Measurements from ENCODE around the gene NRXN3.

The NRXN3 gene

DNA sequence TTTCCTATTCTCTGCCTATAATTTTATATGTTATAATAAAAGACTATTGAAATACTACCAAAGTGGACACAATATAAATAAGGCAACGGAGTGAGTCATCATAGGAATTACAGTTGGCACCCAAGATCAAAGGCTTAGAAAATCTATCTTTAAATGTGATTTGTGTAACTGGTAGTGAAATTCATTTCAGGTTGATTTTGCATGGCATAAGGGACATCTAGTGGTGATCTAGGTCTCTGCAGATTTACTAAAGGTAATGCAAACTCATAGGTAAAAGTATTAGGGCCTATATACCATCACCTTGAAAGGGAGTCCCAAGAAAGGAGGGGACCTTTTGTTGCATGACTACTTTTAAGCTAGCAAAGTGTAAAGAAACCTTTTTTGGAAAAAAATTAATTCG is 527.2 kb downstream of the NRXN3 start:
- Histone ChIP-seq H3K9me3 (ENCODE audit: control insufficient read depth in 5 of 5, low read length in 5 of 5) (no peaks in the 10 kb centered on the region), H3K27me3 (ENCODE audit: control insufficient read depth in 5 of 5, insufficient read depth in 4 of 5, low read length in 5 of 5) (no peaks in the 10 kb centered on the region), H3K4me1 (ENCODE audit: control insufficient read depth in 5 of 5, insufficient read depth in 5 of 5, low read length in 5 of 5) (no peaks in the 10 kb centered on the region), H3K27ac (ENCODE audit: low read depth, low read length) (no peak overlapping the region), H3K4me3 (ENCODE audit: low read depth in 1 of 5, low read length in 5 of 5) (no peak overlapping the region), H3K36me3 (ENCODE audit: control insufficient read depth in 5 of 5, insufficient read depth in 5 of 5, low read length in 5 of 5) (no peaks in the 10 kb centered on the region), H3K9ac (ENCODE audit: low read length in 5 of 5) (no peak overlapping the region)

DNA sequence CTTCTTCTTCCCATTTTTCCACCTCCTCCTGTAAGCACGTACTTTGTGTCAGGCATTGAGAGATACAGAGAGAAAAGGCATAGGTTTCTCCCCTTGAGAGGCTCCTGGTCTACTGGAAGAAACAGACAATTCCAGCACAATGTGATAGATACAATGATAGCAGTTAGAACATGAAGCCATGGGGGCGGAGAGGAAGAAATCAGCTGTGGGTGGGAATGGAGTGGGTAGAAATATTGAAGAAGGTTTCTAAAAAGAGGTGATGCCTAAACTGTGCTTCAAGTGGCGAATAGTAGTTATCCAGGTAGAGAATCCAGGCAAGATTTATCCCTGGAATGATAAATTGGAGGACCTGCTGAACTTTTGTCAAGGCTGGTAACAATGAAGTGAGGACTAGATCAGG is 528.8 kb downstream of the NRXN3 start:
- H3K9ac ChIP-seq (ENCODE audit: low read length in 5 of 5), result no peak overlapping the region
- H3K27ac ChIP-seq (ENCODE audit: low read depth, low read length), result no peak overlapping the region
- no peaks in the 10 kb centered on the region for H3K9me3 ChIP-seq (ENCODE audit: control insufficient read depth in 5 of 5, low read length in 5 of 5)
- no peaks in the 10 kb centered on the region for H3K36me3 ChIP-seq (ENCODE audit: control insufficient read depth in 5 of 5, insufficient read depth in 5 of 5, low read length in 5 of 5)
- H3K4me1 ChIP-seq (ENCODE audit: control insufficient read depth in 5 of 5, insufficient read depth in 5 of 5, low read length in 5 of 5), result no peaks in the 10 kb centered on the region
- H3K4me3 ChIP-seq (ENCODE audit: low read depth in 1 of 5, low read length in 5 of 5), result no peak overlapping the region
- no peaks in the 10 kb centered on the region for H3K27me3 ChIP-seq (ENCODE audit: control insufficient read depth in 5 of 5, insufficient read depth in 4 of 5, low read length in 5 of 5)

DNA sequence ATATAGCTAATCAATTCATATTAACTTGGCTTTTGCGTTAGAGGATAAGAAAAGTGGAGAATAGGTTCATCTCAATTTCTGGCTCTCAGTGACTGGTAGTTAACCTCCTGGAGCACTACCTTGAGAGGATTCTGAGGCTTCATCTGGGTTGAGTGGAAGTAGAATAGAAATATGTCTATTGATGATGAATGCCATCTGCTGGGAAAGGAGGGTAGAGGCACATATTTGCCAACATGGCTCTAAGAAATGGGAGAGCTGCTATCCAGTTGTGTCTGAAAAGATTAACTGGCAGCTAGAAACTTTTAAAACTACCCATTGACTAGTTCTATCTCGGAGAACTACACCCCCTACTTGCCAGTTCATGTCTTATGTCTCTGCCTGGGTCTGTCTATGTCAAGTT is 530.1 kb downstream of the NRXN3 start:
- Histone ChIP-seq H3K27me3 (ENCODE audit: control insufficient read depth in 5 of 5, insufficient read depth in 4 of 5, low read length in 5 of 5) (peaks cover 0 to 4% (median 0%) of the 10 kb centered on the region in 5 donors), H3K9ac (ENCODE audit: low read length in 5 of 5) (no peak overlapping the region), H3K36me3 (ENCODE audit: control insufficient read depth in 5 of 5, insufficient read depth in 5 of 5, low read length in 5 of 5) (no peaks in the 10 kb centered on the region), H3K9me3 (ENCODE audit: control insufficient read depth in 5 of 5, low read length in 5 of 5) (no peaks in the 10 kb centered on the region), H3K4me3 (ENCODE audit: low read depth in 1 of 5, low read length in 5 of 5) (no peak overlapping the region), H3K4me1 (ENCODE audit: control insufficient read depth in 5 of 5, insufficient read depth in 5 of 5, low read length in 5 of 5) (no peaks in the 10 kb centered on the region), H3K27ac (ENCODE audit: low read depth, low read length) (no peak overlapping the region)

DNA sequence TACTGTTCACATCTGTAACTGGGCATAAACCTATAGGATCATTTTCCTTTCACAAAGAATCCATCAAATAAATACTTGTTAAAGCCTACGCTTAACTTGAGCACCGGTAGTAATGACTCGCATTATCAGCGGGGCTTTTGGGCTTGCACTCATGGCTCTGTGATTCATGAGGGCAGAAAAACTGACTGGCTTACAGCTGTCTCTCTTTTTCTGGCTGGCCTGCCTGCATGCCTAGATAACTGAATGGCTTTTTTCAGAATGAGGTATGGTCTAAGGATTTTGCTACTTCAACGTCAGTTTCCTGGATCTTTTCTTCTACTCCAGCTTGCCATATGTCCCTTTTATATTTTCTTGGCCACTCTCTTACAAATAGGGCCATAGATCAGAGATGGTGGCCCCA is 531.1 kb downstream of the NRXN3 start:
- no peak overlapping the region for H3K27ac ChIP-seq (ENCODE audit: low read depth, low read length)
- H3K9me3 ChIP-seq (ENCODE audit: control insufficient read depth in 5 of 5, low read length in 5 of 5), result no peaks in the 10 kb centered on the region
- H3K4me3 ChIP-seq (ENCODE audit: low read depth in 1 of 5, low read length in 5 of 5), result no peak overlapping the region

DNA sequence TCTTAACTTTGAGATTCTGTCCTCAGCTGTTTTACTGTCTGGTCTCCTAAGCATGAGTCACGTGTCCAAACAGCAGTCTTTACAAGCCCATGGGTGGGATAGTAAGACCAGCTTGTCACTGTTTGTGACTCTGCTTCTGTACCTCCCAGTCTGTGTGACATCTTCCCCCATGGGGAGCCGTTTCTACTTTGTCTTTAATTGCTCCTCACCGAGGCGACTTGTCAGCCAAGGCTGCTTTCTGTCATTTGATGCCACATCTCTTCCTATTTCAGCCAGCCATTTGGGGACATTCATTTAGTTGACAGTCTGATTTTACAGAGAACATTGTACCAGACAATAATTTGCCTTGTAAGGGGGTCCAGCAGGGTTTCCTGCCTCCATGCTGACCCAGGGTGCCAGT is 534.8 kb downstream of the NRXN3 start:
- no peak overlapping the region for H3K27ac ChIP-seq (ENCODE audit: low read depth, low read length)
- H3K4me1 ChIP-seq (ENCODE audit: control insufficient read depth in 5 of 5, insufficient read depth in 5 of 5, low read length in 5 of 5), result no peaks in the 10 kb centered on the region
- H3K36me3 ChIP-seq (ENCODE audit: control insufficient read depth in 5 of 5, insufficient read depth in 5 of 5, low read length in 5 of 5), result no peaks in the 10 kb centered on the region
- H3K9me3 ChIP-seq (ENCODE audit: control insufficient read depth in 5 of 5, low read length in 5 of 5), result no peaks in the 10 kb centered on the region
- peaks cover 0 to 4% (median 0%) of the 10 kb centered on the region in 5 donors for H3K27me3 ChIP-seq (ENCODE audit: control insufficient read depth in 5 of 5, insufficient read depth in 4 of 5, low read length in 5 of 5)
- H3K9ac ChIP-seq (ENCODE audit: low read length in 5 of 5), result no peak overlapping the region
- no peak overlapping the region for H3K4me3 ChIP-seq (ENCODE audit: low read depth in 1 of 5, low read length in 5 of 5)

More for the DNA sequence above, 531.1 kb downstream of the NRXN3 start:
- peaks cover 0 to 4% (median 0%) of the 10 kb centered on the region in 5 donors for H3K27me3 ChIP-seq (ENCODE audit: control insufficient read depth in 5 of 5, insufficient read depth in 4 of 5, low read length in 5 of 5)
- H3K36me3 ChIP-seq (ENCODE audit: control insufficient read depth in 5 of 5, insufficient read depth in 5 of 5, low read length in 5 of 5), result no peaks in the 10 kb centered on the region
- H3K9ac ChIP-seq (ENCODE audit: low read length in 5 of 5), result no peak overlapping the region
- no peaks in the 10 kb centered on the region for H3K4me1 ChIP-seq (ENCODE audit: control insufficient read depth in 5 of 5, insufficient read depth in 5 of 5, low read length in 5 of 5)

DNA sequence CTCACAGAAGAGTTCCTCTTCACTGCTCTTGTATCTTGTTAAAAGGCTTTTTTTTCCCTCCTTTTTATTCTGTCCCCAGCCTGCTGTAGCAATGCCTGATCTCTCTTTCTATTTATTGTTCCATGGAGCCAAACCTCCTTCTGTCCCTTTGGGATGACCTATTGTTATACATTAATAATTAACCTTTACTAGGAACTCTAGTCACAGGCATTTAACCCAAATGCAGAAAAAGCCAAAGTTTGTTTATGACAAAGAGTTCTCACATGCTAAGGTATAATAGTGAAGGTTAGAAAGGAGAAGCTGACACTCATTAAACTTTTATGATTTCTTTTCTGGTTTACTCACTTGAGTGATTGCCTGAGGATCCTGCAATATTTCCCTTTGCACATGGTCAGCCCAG is 535.8 kb downstream of the NRXN3 start:
- Histone ChIP-seq H3K4me3 (ENCODE audit: low read depth in 1 of 5, low read length in 5 of 5) (no peak overlapping the region), H3K36me3 (ENCODE audit: control insufficient read depth in 5 of 5, insufficient read depth in 5 of 5, low read length in 5 of 5) (no peaks in the 10 kb centered on the region), H3K9me3 (ENCODE audit: control insufficient read depth in 5 of 5, low read length in 5 of 5) (no peaks in the 10 kb centered on the region), H3K27me3 (ENCODE audit: control insufficient read depth in 5 of 5, insufficient read depth in 4 of 5, low read length in 5 of 5) (peaks cover 0 to 4% (median 0%) of the 10 kb centered on the region in 5 donors), H3K27ac (ENCODE audit: low read depth, low read length) (no peak overlapping the region), H3K9ac (ENCODE audit: low read length in 5 of 5) (no peak overlapping the region), H3K4me1 (ENCODE audit: control insufficient read depth in 5 of 5, insufficient read depth in 5 of 5, low read length in 5 of 5) (no peaks in the 10 kb centered on the region)

DNA sequence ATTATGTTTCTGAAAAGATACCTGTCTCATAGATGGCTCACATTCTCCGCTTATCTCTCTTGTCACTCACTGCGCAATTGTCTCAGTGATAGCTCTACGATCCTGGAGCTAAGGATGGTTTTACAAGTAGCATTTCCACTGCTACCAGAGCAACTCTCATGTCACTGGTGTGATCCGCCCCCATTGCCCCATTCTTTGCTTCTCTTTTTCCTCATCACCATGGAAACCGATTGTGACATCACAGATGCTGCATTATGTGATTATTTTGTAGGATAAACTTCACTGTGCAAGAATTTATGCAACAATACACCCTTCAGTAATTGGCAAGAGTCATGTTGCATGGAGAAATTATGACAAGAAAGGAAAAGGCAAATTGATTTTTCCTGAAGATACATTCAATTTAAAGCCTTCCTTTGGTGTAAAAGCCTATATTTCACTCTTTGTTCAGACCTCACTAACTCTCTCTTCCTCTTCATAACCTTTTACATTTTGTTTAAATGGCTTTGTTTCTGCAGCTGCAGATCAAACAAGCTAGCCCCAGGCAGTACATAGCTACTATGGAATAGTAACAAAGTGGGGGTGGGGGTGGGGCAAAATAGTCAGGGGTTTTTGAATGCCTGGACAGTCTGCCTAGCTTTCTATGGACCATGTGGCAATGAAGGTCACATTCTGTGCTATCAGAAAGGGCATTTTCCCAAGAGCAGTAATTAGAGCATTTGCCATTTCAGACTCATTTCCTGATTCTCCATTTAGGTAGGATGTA is 539.8 kb downstream of the NRXN3 start:
- no peaks in the 10 kb centered on the region for H3K9me3 ChIP-seq (ENCODE audit: control insufficient read depth in 5 of 5, low read length in 5 of 5)

DNA sequence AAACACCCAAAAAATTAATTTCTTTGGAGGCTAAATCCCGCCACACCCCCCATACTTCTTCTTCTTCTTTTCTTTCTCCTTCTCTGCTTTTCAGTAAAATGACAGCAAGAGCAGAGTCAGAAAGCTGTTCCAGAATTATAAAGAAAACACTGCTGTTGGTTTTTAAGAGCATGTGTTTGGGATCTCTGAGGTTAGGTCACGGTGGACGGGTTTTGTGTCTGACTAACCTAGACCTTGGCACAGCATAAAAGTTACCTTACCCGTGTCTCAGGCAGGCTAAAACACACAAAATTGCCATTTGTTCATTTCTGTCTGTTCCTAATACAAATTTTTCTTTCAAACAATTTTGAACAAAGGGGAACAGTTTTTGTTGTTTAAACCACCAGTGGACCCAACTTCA is 540.8 kb downstream of the NRXN3 start:
- Histone ChIP-seq H3K4me1 (ENCODE audit: control insufficient read depth in 5 of 5, insufficient read depth in 5 of 5, low read length in 5 of 5) (no peaks in the 10 kb centered on the region), H3K4me3 (ENCODE audit: low read depth in 1 of 5, low read length in 5 of 5) (no peak overlapping the region), H3K36me3 (ENCODE audit: control insufficient read depth in 5 of 5, insufficient read depth in 5 of 5, low read length in 5 of 5) (no peaks in the 10 kb centered on the region), H3K27me3 (ENCODE audit: control insufficient read depth in 5 of 5, insufficient read depth in 4 of 5, low read length in 5 of 5) (no peaks in the 10 kb centered on the region), H3K9ac (ENCODE audit: low read length in 5 of 5) (no peak overlapping the region), H3K9me3 (ENCODE audit: control insufficient read depth in 5 of 5, low read length in 5 of 5) (no peaks in the 10 kb centered on the region), H3K27ac (ENCODE audit: low read depth, low read length) (no peak overlapping the region)

More for the DNA sequence above, 539.8 kb downstream of the NRXN3 start:
- Histone ChIP-seq H3K36me3 (ENCODE audit: control insufficient read depth in 5 of 5, insufficient read depth in 5 of 5, low read length in 5 of 5) (no peaks in the 10 kb centered on the region), H3K9ac (ENCODE audit: low read length in 5 of 5) (no peak overlapping the region), H3K27me3 (ENCODE audit: control insufficient read depth in 5 of 5, insufficient read depth in 4 of 5, low read length in 5 of 5) (peaks cover 0 to 2% (median 0%) of the 10 kb centered on the region in 5 donors), H3K4me3 (ENCODE audit: low read depth in 1 of 5, low read length in 5 of 5) (no peak overlapping the region), H3K4me1 (ENCODE audit: control insufficient read depth in 5 of 5, insufficient read depth in 5 of 5, low read length in 5 of 5) (no peaks in the 10 kb centered on the region), H3K27ac (ENCODE audit: low read depth, low read length) (no peak overlapping the region)

DNA sequence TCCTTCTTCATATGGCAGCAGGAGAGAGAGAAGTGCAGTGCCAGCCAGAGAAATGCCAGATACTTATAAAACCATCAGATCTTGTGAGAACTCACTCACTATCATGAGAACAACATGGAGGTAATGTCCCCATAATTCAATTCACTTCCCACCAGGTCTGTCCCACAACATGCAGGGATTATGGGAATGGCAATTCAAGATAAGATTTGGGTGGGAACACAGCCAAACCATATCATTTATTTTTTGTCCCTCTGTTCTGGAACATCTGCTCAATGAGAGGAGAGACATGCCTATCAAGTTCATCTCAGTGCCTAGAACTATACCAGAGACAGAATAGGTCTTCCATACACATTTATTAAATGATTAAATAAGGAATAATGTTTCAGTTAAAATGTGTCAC is 543.5 kb downstream of the NRXN3 start:
- H3K9me3 ChIP-seq (ENCODE audit: control insufficient read depth in 5 of 5, low read length in 5 of 5), result no peaks in the 10 kb centered on the region
- no peaks in the 10 kb centered on the region for H3K4me1 ChIP-seq (ENCODE audit: control insufficient read depth in 5 of 5, insufficient read depth in 5 of 5, low read length in 5 of 5)
- H3K27ac ChIP-seq (ENCODE audit: low read depth, low read length), result no peak overlapping the region
- no peaks in the 10 kb centered on the region for H3K36me3 ChIP-seq (ENCODE audit: control insufficient read depth in 5 of 5, insufficient read depth in 5 of 5, low read length in 5 of 5)
- no peaks in the 10 kb centered on the region for H3K27me3 ChIP-seq (ENCODE audit: control insufficient read depth in 5 of 5, insufficient read depth in 4 of 5, low read length in 5 of 5)
- no peak overlapping the region for H3K4me3 ChIP-seq (ENCODE audit: low read depth in 1 of 5, low read length in 5 of 5)
- no peak overlapping the region for H3K9ac ChIP-seq (ENCODE audit: low read length in 5 of 5)

DNA sequence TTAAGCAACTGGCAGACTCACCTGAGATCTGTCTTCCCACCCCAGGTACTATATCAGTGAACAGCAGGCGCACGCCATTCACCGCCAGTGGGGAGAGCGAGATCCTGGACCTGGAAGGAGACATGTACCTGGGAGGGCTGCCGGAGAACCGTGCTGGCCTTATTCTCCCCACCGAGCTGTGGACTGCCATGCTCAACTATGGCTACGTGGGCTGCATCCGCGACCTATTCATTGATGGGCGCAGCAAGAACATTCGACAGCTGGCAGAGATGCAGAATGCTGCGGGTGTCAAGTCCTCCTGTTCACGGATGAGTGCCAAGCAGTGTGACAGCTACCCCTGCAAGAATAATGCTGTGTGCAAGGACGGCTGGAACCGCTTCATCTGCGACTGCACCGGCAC is 544.5 kb downstream of the NRXN3 start:
- Histone ChIP-seq H3K4me3 (ENCODE audit: low read depth in 1 of 5, low read length in 5 of 5) (no peak overlapping the region), H3K4me1 (ENCODE audit: control insufficient read depth in 5 of 5, insufficient read depth in 5 of 5, low read length in 5 of 5) (no peaks in the 10 kb centered on the region), H3K9me3 (ENCODE audit: control insufficient read depth in 5 of 5, low read length in 5 of 5) (no peaks in the 10 kb centered on the region)

More for the DNA sequence above, 544.5 kb downstream of the NRXN3 start:
- H3K27me3 ChIP-seq (ENCODE audit: control insufficient read depth in 5 of 5, insufficient read depth in 4 of 5, low read length in 5 of 5), result no peaks in the 10 kb centered on the region
- H3K9ac ChIP-seq (ENCODE audit: low read length in 5 of 5), result no peak overlapping the region
- H3K36me3 ChIP-seq (ENCODE audit: control insufficient read depth in 5 of 5, insufficient read depth in 5 of 5, low read length in 5 of 5), result no peaks in the 10 kb centered on the region
- no peak overlapping the region for H3K27ac ChIP-seq (ENCODE audit: low read depth, low read length)
